Measurements from ENCODE around the gene XYLB. TPM values are rescaled to one million over a fixed set of nuclear protein-coding genes. Genes with fewer than 3 reads are reported as not detected.

XYLB gene
- total and polyA plus RNA-seq, 2 of the 13 experiments (the other 11 are each of a cell fraction or from before 2014, with no cell fraction given): 25.9 to 30.0 TPM

DNA sequence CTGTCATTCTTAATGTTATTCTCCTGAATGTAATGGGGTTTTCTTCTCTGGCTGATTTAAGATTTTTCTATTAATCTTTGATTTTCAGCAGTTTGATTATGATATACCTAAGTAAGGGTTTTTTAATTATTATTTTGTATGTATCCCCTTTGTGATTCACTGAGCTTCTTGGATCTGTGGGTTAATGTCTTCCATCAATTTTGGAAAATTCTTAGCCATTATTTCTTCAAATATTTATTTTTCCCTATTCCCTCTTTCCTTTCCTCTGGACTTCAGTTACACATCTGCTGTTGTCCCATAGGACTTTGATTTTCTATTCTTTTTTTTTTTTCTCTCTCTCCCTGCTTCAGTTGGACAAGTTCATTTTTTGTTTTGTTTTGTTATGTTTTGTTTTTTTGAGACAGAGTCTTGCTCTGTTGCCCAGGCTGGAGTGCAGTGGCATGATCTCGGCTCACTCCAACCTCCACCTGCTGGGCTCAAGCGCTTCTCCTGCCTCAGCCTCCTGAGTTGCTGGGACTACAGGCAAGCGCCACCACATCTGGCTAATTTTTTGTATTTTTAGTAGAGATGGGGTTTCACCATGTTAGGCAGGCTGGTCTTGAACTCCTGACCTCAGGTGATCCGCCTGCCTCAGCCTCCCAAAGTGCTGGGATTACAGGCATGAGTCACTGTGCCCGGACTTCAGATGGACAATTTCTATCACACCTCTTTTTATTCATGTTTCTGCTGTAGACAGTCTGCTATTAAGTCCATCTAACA is 40.6 kb downstream of the XYLB start (continued):
- TF ChIP-seq RARA (CRISPR knock-in tag; IDR thresholded peaks at IDR 0.05) (peak; percentile 44; the same call in 1 of the 2 replicates), ZMYM3 (CRISPR knock-in tag; IDR thresholded peaks at IDR 0.05) (0 out of 2 replicates have a peak, but pooled peaks have one; percentile 18), KAT8 (CRISPR knock-in tag; IDR thresholded peaks at IDR 0.05) (no peak), ZMYM2 (CRISPR knock-in tag; IDR thresholded peaks at IDR 0.05) (peak; percentile 77; the same call in 1 of the 2 replicates), FOSL2 (CRISPR knock-in tag; IDR thresholded peaks at IDR 0.05) (peak; percentile 74)
- TF ChIP-seq, protein P1, sequence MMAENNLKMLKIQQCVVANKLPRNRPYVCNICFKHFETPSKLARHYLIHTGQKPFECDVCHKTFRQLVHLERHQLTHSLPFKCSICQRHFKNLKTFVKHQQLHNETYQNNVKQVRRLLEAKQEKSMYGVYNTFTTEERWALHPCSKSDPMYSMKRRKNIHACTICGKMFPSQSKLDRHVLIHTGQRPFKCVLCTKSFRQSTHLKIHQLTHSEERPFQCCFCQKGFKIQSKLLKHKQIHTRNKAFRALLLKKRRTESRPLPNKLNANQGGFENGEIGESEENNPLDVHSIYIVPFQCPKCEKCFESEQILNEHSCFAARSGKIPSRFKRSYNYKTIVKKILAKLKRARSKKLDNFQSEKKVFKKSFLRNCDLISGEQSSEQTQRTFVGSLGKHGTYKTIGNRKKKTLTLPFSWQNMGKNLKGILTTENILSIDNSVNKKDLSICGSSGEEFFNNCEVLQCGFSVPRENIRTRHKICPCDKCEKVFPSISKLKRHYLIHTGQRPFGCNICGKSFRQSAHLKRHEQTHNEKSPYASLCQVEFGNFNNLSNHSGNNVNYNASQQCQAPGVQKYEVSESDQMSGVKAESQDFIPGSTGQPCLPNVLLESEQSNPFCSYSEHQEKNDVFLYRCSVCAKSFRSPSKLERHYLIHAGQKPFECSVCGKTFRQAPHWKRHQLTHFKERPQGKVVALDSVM (CRISPR knock-in tag; IDR thresholded peaks at IDR 0.05): 0 out of 2 replicates have a peak, but pooled peaks have one; percentile 41
- TF ChIP-seq, protein P2, sequence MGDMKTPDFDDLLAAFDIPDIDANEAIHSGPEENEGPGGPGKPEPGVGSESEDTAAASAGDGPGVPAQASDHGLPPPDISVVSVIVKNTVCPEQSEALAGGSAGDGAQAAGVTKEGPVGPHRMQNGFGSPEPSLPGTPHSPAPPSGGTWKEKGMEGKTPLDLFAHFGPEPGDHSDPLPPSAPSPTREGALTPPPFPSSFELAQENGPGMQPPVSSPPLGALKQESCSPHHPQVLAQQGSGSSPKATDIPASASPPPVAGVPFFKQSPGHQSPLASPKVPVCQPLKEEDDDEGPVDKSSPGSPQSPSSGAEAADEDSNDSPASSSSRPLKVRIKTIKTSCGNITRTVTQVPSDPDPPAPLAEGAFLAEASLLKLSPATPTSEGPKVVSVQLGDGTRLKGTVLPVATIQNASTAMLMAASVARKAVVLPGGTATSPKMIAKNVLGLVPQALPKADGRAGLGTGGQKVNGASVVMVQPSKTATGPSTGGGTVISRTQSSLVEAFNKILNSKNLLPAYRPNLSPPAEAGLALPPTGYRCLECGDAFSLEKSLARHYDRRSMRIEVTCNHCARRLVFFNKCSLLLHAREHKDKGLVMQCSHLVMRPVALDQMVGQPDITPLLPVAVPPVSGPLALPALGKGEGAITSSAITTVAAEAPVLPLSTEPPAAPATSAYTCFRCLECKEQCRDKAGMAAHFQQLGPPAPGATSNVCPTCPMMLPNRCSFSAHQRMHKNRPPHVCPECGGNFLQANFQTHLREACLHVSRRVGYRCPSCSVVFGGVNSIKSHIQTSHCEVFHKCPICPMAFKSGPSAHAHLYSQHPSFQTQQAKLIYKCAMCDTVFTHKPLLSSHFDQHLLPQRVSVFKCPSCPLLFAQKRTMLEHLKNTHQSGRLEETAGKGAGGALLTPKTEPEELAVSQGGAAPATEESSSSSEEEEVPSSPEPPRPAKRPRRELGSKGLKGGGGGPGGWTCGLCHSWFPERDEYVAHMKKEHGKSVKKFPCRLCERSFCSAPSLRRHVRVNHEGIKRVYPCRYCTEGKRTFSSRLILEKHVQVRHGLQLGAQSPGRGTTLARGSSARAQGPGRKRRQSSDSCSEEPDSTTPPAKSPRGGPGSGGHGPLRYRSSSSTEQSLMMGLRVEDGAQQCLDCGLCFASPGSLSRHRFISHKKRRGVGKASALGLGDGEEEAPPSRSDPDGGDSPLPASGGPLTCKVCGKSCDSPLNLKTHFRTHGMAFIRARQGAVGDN (CRISPR knock-in tag; IDR thresholded peaks at IDR 0.05): peak; percentile 32
- TF ChIP-seq, protein P3, sequence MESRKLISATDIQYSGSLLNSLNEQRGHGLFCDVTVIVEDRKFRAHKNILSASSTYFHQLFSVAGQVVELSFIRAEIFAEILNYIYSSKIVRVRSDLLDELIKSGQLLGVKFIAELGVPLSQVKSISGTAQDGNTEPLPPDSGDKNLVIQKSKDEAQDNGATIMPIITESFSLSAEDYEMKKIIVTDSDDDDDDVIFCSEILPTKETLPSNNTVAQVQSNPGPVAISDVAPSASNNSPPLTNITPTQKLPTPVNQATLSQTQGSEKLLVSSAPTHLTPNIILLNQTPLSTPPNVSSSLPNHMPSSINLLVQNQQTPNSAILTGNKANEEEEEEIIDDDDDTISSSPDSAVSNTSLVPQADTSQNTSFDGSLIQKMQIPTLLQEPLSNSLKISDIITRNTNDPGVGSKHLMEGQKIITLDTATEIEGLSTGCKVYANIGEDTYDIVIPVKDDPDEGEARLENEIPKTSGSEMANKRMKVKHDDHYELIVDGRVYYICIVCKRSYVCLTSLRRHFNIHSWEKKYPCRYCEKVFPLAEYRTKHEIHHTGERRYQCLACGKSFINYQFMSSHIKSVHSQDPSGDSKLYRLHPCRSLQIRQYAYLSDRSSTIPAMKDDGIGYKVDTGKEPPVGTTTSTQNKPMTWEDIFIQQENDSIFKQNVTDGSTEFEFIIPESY (CRISPR knock-in tag; IDR thresholded peaks at IDR 0.05): peak; percentile 71

Measured in HepG2 (cell line).